SK-N-SH (cell line): ENCODE data around the gene MEIS2.

Experiments
- RAD21 ChIP-seq: IDR thresholded peaks from 2 replicates; pipeline ENCODE4 v1.6.1; 2012; ENCODE audit warnings: mild to moderate bottlenecking, low read length
- YY1 ChIP-seq: IDR thresholded peaks from 2 replicates; pipeline ENCODE4 v1.4.0; 2012; ENCODE audit warnings: low read depth, mild to moderate bottlenecking
- TF ChIP-seq, protein P1 (sequence below): IDR thresholded peaks from 2 replicates; pipeline ENCODE4 v1.6.1; 2012; ENCODE audit warnings: mild to moderate bottlenecking, low read depth, low read length, moderate library complexity
- TF ChIP-seq, protein P2 (sequence below): fragments of 200-600 bp; sonication (generic); IDR thresholded peaks from 2 replicates; pipeline ENCODE4 v1.6.1; 2017; ENCODE audit warnings: antibody characterized with exemption, mild to moderate bottlenecking, moderate library complexity

- TF ChIP-seq, protein P1, sequence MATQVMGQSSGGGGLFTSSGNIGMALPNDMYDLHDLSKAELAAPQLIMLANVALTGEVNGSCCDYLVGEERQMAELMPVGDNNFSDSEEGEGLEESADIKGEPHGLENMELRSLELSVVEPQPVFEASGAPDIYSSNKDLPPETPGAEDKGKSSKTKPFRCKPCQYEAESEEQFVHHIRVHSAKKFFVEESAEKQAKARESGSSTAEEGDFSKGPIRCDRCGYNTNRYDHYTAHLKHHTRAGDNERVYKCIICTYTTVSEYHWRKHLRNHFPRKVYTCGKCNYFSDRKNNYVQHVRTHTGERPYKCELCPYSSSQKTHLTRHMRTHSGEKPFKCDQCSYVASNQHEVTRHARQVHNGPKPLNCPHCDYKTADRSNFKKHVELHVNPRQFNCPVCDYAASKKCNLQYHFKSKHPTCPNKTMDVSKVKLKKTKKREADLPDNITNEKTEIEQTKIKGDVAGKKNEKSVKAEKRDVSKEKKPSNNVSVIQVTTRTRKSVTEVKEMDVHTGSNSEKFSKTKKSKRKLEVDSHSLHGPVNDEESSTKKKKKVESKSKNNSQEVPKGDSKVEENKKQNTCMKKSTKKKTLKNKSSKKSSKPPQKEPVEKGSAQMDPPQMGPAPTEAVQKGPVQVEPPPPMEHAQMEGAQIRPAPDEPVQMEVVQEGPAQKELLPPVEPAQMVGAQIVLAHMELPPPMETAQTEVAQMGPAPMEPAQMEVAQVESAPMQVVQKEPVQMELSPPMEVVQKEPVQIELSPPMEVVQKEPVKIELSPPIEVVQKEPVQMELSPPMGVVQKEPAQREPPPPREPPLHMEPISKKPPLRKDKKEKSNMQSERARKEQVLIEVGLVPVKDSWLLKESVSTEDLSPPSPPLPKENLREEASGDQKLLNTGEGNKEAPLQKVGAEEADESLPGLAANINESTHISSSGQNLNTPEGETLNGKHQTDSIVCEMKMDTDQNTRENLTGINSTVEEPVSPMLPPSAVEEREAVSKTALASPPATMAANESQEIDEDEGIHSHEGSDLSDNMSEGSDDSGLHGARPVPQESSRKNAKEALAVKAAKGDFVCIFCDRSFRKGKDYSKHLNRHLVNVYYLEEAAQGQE: no peak
- no peak for TF ChIP-seq RAD21
- no peak for TF ChIP-seq YY1
- TF ChIP-seq, protein P2, sequence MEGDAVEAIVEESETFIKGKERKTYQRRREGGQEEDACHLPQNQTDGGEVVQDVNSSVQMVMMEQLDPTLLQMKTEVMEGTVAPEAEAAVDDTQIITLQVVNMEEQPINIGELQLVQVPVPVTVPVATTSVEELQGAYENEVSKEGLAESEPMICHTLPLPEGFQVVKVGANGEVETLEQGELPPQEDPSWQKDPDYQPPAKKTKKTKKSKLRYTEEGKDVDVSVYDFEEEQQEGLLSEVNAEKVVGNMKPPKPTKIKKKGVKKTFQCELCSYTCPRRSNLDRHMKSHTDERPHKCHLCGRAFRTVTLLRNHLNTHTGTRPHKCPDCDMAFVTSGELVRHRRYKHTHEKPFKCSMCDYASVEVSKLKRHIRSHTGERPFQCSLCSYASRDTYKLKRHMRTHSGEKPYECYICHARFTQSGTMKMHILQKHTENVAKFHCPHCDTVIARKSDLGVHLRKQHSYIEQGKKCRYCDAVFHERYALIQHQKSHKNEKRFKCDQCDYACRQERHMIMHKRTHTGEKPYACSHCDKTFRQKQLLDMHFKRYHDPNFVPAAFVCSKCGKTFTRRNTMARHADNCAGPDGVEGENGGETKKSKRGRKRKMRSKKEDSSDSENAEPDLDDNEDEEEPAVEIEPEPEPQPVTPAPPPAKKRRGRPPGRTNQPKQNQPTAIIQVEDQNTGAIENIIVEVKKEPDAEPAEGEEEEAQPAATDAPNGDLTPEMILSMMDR: no peak
Observed at GRCh38 chr15:36959746-36960145, 140.6 kb downstream of the MEIS2 start.
